ENCODE data around the gene DUSP16.
"Not testable (repeated sequence)": the region's sequence is repeated elsewhere in the genome, so short reads cannot be mapped to it uniquely, and the experiment has no call there.

Gene DUSP16, protein sequence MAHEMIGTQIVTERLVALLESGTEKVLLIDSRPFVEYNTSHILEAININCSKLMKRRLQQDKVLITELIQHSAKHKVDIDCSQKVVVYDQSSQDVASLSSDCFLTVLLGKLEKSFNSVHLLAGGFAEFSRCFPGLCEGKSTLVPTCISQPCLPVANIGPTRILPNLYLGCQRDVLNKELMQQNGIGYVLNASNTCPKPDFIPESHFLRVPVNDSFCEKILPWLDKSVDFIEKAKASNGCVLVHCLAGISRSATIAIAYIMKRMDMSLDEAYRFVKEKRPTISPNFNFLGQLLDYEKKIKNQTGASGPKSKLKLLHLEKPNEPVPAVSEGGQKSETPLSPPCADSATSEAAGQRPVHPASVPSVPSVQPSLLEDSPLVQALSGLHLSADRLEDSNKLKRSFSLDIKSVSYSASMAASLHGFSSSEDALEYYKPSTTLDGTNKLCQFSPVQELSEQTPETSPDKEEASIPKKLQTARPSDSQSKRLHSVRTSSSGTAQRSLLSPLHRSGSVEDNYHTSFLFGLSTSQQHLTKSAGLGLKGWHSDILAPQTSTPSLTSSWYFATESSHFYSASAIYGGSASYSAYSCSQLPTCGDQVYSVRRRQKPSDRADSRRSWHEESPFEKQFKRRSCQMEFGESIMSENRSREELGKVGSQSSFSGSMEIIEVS

DNA sequence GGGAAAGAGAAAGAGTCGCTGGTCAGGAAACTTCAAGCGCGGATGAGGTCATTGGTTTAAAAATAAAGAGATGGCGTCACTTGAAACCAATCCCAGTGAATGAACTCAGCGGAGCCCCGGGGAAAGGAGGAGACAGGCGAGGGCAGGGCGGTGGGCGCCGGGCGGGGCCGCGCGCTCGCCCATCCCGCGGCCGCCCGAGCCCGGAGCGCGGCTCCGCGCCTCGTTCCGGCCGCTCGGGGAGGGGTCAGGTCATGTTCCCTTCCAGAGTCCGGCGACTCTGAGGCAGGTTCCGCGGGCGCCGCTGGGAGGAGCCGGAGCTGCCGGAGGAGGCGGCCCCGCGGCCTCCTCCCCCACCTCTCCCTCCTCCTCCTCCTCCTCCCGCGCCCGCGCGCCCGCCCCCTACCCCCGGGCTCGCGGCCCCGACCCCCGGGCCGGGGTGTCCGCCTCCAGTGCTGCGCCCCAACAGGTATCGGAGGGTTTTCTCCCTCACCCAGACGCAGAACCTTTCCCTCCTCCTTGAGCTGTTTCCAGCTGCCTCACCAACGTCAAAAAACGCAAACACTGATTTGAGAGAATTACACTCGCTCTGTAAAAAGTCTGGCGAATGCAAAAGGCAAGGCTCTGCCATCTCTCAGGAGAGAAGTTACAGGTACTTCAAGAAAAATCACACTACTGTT lies at the start of gene DUSP16:
DUSP16 (minus strand) TSS at position 279 of the 677 bp plus-strand sequence. CDS start 41,765 bp downstream, outside the sequence.
- peak; percentile 89 for DNase-seq

DNA sequence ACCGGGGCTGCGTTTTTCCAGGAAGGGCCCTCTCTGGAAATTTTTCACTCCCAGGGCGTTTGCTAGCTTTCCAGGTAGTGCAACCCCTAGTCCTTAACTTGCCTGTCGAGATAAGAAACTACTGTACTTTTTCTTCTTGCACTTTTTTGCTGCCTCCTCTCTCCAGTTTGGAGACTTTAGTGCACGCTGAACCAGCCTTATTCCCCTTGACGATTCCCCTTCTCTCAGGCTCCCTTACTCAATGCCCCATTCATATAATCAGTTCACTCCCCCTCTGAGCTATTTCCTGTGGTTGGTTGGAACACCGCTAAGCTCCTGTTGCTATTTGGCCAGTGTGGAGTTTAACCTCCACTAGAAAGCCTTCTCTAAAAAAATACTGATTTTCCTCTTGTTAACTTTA lies 49.7 kb upstream of the DUSP16 start:
- DNase-seq = peak; percentile 77

- peak; percentile 94 for DNase-seq
Measured at GRCh38 chr12:12611512-12612306, 49.0 kb upstream of the DUSP16 start, which contains the start of gene CREBL2. Gene CREBL2 (plus strand): TSS chr12:12611876. CDS start chr12:12612173, 297 bp downstream.

DNA sequence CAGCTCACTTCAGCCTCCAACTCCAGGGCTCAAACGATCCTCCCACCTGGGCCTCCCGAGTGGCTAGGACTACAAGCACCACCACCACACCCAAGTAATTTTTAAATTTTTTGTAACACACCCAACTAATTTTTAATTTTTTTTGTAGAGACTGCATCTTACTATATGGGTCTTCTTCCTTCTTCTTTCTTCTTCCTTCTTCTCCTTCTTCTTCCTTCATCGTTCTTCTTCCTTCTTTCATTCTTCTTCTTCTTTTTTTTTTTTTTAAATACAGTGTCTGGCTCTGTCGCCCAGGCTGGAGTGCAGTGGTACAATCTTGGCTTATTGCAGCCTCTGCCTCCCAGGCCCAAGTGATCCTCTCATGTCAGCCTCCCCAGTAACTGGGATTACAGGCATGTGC lies 48.0 kb upstream of the DUSP16 start:
- no peak for DNase-seq

- DNase-seq = no peak
Measured at GRCh38 chr12:12609692-12610091, 47.0 kb upstream of the DUSP16 start.

GRCh38 chr12:12608557-12608957 lies 45.9 kb upstream of the DUSP16 start:
- peak; percentile 28 for DNase-seq

GRCh38 chr12:12606781-12607589 lies 44.3 kb upstream of the DUSP16 start:
- peak; percentile 55 for DNase-seq

DNA sequence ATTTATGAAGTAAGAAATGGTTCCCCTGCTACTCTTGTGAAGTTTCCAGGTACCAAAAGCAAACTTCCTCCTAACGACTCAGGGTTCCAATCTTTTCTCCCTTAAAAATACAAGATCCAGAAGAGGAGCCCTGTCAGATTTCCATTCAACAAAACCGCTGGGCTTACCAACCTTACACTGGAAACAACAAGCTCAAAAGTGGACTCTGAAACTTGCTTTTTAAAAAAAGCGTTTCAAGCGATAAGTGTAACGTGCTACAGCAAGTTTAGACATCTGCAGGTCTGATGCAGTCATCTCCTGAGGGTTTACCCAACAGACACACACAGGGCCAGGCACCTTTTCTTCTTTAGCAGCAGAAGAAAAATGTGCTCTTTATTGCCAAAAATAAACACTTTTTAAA lies 42.1 kb upstream of the DUSP16 start:
- no peak for DNase-seq

DNA sequence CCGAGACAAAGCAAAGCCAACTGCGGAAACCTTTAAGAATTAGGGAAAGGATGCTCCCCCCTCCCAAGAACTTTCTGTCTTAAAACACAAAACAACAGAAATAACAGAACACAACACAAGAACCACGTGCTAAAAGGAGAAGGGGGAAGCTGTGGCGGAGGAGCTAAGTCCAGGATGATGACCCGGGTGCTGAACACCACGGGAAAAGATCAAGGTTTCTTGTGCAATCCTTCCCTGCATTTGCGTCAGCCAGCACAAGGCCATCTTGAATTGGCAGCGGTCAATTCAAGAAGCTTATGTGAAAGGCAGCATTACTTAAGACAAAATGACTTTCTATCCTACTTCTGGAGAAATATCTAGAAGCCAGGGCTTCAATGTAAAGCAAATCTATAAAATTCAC lies 38.0 kb upstream of the DUSP16 start:
- no peak for DNase-seq

GRCh38 chr12:12599750-12600643 lies 37.3 kb upstream of the DUSP16 start:
- DNase-seq = peak; percentile 16

DNA sequence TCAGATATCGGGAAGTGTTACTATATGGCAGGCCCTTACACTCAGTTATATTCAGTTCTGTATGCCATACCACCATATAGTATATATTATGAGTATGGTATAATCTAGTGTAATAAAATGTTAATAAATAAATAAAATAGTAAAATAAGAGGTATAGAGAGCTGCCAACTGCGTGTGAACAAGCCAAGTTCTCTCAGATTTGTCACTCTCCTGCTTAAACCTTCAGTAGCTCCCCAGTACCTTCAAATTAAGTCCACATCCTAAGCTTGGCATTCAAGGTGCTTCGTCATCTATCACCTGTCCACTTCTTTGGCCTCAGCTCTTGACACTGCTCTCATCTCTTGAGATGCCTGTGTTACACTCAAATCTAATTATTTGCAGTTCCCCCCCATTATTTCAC lies 36.2 kb upstream of the DUSP16 start:
- no peak for DNase-seq

DNA sequence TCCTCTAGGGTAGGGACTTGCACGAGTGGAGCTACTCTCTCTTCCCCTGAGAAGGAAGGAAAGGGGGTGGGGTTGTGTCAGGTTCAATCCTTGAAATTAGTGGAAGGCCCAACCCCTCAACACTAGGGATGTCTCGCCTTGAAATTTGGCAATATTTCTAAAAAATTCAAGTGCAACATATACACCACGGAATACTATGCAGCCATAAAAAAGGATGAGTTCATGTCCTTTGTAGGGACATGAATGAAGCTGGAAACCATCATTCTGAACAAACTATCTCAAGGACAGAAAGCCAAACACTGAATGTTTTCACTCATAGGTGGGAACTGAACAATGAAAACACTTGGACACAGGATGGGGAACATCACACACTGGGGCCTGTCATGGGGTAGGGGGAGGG lies 33.9 kb upstream of the DUSP16 start:
- DNase-seq = not testable (repeated sequence)

- not testable (repeated sequence) for DNase-seq
Measured at GRCh38 chr12:12595929-12596328, 33.3 kb upstream of the DUSP16 start.

- peak; percentile 60 for DNase-seq
Measured at GRCh38 chr12:12592930-12593329, 30.3 kb upstream of the DUSP16 start.

GRCh38 chr12:12590961-12591360 lies 28.3 kb upstream of the DUSP16 start:
- DNase-seq = no peak

GRCh38 chr12:12588436-12588835 lies 25.8 kb upstream of the DUSP16 start:
- DNase-seq = not testable (repeated sequence)

- DNase-seq = no peak
Measured at GRCh38 chr12:12587878-12588277, 25.2 kb upstream of the DUSP16 start.

- DNase-seq = no peak
Measured at GRCh38 chr12:12586879-12587675, 24.4 kb upstream of the DUSP16 start.

GRCh38 chr12:12585115-12585863 lies 22.6 kb upstream of the DUSP16 start:
- peak; percentile 22 for DNase-seq
